ENCODE results near the gene MUC12.
"Not testable (repeated sequence)": the region's sequence is repeated elsewhere in the genome, so short reads cannot be mapped to it uniquely, and the experiment has no call there.

Gene MUC12

GRCh38 chr7:100991631-100992030 lies 22.3 kb downstream of the MUC12 start:
- no peak for DNase-seq

DNA sequence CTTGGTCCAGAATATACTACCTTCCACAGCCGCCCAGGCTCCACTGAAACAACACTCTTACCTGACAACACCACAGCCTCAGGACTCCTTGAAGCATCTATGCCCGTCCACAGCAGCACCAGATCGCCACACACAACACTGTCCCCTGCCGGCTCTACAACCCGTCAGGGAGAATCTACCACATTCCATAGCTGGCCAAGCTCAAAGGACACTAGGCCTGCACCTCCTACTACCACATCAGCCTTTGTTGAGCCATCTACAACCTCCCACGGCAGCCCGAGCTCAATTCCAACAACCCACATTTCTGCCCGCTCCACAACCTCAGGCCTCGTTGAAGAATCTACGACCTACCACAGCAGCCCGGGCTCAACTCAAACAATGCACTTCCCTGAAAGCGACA lies 22.9 kb downstream of the MUC12 start:
- DNase-seq, result not testable (repeated sequence)

DNA sequence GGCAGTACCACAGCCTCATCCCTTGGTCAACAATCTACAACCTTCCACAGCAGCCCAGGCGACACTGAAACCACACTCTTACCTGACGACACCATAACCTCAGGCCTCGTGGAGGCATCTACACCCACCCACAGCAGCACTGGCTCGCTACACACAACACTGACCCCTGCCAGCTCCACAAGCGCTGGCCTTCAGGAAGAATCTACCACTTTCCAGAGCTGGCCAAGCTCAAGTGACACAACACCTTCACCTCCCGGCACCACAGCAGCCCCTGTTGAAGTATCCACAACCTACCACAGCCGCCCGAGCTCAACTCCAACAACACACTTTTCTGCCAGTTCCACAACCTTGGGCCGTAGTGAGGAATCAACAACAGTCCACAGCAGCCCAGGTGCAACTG lies 25.3 kb downstream of the MUC12 start:
- not testable (repeated sequence) for DNase-seq

DNA sequence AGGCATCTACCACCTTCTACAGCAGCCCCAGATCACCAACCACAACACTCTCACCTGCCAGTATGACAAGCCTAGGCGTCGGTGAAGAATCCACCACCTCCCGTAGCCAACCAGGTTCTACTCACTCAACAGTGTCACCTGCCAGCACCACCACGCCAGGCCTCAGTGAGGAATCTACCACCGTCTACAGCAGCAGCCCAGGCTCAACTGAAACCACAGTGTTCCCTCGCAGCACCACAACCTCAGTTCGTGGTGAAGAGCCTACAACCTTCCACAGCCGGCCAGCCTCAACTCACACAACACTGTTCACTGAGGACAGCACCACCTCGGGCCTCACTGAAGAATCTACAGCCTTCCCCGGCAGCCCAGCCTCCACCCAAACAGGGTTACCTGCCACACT lies 29.2 kb downstream of the MUC12 start:
- not testable (repeated sequence) for DNase-seq

DNA sequence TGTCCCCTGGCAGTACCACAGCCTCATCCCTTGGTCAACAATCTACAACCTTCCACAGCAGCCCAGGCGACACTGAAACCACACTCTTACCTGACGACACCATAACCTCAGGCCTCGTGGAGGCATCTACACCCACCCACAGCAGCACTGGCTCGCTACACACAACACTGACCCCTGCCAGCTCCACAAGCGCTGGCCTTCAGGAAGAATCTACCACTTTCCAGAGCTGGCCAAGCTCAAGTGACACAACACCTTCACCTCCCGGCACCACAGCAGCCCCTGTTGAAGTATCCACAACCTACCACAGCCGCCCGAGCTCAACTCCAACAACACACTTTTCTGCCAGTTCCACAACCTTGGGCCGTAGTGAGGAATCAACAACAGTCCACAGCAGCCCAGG lies 30.0 kb downstream of the MUC12 start:
- DNase-seq, result not testable (repeated sequence)

DNA sequence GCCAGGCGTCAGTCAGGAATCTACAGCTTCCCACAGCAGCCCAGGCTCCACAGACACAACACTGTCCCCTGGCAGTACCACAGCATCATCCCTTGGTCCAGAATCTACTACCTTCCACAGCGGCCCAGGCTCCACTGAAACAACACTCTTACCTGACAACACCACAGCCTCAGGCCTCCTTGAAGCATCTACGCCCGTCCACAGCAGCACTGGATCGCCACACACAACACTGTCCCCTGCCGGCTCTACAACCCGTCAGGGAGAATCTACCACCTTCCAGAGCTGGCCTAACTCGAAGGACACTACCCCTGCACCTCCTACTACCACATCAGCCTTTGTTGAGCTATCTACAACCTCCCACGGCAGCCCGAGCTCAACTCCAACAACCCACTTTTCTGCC lies 30.7 kb downstream of the MUC12 start:
- DNase-seq, result not testable (repeated sequence)

DNA sequence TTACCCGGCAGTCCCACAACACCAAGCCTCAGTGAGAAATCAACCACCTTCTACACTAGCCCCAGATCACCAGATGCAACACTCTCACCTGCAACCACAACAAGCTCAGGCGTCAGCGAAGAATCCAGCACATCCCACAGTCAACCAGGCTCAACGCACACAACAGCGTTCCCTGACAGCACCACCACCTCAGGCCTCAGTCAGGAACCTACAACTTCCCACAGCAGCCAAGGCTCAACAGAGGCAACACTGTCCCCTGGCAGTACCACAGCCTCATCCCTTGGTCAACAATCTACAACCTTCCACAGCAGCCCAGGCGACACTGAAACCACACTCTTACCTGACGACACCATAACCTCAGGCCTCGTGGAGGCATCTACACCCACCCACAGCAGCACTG lies 33.0 kb downstream of the MUC12 start:
- DNase-seq, result not testable (repeated sequence)

- DNase-seq, result not testable (repeated sequence)
Observed at GRCh38 chr7:101007361-101007760, 38.0 kb downstream of the MUC12 start.

DNA sequence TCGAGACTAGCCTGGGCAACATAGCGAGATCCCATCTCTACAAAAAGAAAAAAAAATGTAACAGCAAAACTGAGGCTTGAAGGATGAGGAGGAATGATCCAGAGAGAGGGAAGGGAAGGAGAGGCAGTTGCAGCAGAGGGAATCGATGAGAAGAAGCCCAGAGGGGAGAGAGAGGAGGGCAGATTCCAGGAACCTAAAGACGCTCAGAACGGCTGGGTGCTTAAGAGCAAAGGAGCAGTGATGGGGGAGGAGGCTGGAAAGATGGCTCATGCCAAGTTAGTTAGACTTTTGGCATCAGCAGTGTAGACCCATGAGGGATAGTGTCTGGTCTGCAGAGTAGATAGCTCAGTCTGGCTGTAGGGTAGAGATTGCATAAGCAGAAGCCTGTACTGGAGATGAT lies 40.3 kb downstream of the MUC12 start:
- DNase-seq, result no peak

DNA sequence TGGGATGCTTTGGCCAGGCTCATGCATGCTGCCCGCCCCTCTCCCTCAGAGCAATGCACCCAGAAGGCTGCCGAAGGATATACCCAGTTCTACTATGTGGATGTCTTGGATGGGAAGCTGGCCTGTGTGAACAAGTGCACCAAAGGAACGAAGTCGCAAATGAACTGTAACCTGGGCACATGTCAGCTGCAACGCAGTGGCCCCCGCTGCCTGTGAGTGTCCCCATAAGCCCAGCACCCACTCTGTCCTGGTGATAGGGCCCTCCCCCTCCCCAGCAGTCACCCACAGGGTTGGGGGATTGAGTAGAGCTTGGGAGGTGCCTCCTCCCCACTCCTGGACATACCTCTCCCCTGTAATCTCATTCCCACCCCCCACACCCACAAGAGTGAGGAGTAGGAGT lies 43.6 kb downstream of the MUC12 start:
- DNase-seq, result no peak

DNA sequence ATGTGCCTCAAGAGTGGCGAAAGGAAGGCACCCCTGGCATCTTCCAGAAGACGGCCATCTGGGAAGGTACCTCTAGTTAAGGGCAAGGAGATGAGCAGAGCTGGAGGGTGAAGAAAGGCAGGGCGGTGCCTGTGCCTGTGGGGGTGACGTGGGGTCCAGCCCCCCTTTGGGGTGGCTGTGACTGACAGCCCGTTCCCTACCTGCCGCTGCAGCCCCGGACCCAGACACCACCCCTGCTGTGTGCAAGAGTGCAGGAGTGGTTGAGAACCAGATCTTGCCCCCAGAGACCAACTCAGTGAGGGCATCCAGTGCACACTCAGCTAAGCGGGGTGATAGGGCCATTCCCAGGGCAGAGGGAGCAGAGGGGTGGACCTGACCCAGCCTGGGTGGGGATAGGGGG lies 46.3 kb downstream of the MUC12 start:
- no peak for DNase-seq

- peak; percentile 73 for DNase-seq
Observed at GRCh38 chr7:101017064-101017777, 47.9 kb downstream of the MUC12 start.

DNA sequence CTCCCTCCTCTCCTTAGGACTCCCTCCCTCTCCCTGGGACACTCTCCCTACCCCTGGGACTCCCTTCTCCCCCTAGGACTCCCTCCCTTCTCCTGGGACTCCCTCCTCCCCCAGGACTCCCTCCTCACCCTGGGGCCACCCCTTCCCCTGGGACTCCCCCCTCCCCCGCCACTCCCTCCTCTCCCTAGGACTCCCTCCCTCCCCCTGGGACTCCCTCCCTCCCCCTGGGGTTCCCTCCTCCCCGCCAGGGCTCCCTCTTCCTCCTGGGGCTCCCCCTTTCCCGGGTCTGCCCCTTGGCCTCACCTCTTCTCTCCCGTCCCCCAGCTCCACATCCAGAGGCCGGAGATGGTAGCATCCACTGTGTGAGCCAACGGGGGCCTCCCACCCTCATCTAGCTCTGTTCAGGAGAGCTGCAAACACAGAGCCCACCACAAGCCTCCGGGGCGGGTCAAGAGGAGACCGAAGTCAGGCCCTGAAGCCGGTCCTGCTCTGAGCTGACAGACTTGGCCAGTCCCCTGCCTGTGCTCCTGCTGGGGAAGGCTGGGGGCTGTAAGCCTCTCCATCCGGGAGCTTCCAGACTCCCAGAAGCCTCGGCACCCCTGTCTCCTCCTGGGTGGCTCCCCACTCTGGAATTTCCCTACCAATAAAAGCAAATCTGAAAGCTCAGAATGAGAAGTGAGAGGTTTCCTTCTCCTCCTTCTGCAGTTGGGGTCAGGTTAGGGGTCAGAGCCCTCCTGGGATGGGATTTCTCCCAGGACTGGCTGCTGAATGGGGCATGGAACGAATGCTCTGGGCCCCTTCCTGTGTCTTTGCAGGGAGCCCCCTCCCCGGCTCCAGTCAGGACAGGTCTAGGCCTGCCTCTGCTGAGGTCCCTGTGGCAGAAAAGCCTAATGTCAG lies 49.2 kb downstream of the MUC12 start:
- no peak for DNase-seq

- DNase-seq, result no peak
Observed at GRCh38 chr7:101020444-101020843, 51.1 kb downstream of the MUC12 start.

DNA sequence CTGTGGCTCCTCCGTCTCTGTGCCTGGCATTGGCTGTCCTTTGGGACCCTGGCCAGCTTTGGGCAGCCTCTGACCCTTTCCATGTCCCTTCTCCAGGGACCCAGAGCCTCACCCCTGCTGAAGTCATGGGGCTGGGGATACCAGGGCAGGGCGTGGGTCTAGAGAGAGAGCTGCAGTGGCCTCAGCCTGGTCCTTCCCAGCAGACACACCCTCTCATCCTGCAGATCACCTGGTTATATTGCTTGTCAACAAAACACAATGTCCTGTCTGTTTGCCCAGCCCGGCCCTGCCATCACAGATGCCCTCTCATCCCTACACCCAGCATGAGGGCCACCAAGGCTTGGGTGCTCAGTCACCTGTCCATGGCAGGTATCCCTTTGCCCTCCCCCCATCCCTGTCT lies 52.3 kb downstream of the MUC12 start:
- DNase-seq, result no peak

DNA sequence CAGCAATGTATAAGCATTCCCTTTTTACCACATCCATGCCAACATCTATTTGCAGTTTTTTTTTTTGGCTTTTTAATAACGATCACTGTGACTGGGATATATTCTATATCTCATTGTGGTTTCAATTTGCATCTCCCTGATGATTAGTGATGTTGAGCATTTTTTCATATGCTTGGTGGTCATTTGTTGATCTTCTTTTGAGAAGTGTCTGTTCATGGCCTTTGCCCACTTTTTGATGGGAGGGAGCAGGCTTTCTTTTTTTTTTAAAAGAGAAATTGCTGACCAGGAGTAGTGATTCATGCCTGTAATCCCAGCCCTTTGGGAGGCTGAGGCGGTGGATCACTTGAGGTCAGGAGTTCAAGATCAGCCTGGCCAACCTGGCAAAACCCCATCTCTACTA lies 54.5 kb downstream of the MUC12 start:
- no peak for DNase-seq

- DNase-seq, result no peak
Observed at GRCh38 chr7:101031082-101031481, 61.7 kb downstream of the MUC12 start.

DNA sequence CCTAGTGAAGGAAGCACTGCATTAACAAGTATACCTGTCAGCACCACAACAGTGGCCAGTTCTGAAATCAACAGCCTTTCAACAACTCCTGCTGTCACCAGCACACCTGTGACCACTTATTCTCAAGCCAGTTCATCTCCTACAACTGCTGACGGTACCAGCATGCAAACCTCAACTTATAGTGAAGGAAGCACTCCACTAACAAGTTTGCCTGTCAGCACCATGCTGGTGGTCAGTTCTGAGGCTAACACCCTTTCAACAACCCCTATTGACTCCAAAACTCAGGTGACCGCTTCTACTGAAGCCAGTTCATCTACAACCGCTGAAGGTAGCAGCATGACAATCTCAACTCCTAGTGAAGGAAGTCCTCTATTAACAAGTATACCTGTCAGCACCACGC lies 66.6 kb downstream of the MUC12 start:
- DNase-seq, result no peak

DNA sequence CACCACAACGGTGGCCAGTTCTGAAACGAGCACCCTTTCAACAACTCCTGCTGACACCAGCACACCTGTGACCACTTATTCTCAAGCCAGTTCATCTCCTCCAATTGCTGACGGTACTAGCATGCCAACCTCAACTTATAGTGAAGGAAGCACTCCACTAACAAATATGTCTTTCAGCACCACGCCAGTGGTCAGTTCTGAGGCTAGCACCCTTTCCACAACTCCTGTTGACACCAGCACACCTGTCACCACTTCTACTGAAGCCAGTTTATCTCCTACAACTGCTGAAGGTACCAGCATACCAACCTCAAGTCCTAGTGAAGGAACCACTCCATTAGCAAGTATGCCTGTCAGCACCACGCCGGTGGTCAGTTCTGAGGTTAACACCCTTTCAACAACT lies 71.9 kb downstream of the MUC12 start:
- DNase-seq, result not testable (repeated sequence)

- peak; percentile 50 for DNase-seq
Observed at GRCh38 chr7:101058355-101058754, 89.0 kb downstream of the MUC12 start.

- DNase-seq, result no peak
Observed at GRCh38 chr7:101059620-101059942, 90.2 kb downstream of the MUC12 start.

DNA sequence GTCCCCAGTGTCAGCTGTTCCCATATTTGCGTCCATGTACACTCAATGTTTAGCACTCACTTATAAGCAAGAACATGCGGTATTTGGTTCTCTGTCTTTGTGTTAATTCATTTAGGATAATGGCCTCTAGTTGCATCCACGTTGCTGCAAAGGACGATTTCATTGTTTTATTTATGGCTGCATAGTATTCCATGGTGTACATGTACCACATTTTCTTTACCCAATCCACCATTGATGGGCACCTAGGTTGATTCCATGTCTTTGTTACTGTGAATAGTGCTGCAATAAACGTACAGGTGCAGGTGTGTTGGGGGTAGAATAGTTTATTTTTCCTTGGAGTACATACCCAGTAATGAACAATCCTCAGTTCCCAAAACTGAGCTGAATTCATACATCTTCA lies 91.6 kb downstream of the MUC12 start:
- DNase-seq, result no peak

DNA sequence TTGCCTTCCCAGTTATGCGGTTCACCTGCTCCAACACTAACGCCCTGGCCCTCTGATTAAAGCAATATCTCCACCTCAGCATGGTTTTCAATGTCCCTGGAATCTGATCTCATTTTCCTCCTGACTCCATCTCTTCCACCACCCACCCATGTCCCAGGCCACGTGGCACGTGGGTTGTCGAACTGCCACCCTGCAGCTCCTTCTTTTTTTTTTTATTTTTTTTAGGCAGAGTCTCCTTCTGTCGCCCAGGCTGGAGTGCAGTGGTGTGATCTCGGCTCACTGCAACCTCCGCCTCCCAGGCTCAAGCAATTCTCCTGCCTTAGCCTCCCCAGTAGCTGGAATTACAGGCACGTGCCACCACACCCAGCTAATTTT lies 94.8 kb downstream of the MUC12 start:
- DNase-seq, result not testable (repeated sequence)

DNA sequence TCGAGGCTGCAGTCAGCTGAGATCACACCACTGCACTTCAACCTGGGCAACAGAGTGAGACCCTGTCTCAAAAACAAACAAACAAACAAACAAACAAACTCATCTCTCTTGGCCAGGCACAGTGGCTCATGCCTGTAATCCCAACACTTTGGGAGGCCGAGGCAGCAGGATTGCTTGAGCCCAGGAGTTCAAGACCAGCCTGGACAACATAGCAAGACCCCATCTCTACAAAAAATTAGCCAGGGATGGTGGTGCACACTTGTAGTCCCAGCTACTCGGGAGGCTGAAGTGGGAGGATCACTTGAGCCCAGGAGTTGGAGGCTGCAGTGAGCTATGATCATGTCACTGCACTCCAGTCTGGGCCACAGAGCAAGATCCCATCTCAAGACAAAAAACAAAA lies 95.8 kb downstream of the MUC12 start:
- DNase-seq, result not testable (repeated sequence)

All from CD4-positive, alpha-beta T cell treated with Interleukin-12 subunit alpha and Interleukin-12 subunit beta, for 1 hour (primary cell).